MM.1S (cell line): ENCODE measurements around the gene VBP1.

ENCODE experiments used
- DNase-seq: peaks from one replicate; pipeline ENCODE4 v3.0.0-alpha.2; 2015
- H2AFZ ChIP-seq: fragments of 300-600 bp; sonication (generic); 2 replicates; pipeline ENCODE4 v1.6.0; 2016; ENCODE audit warnings: antibody characterized with exemption, low read length
- H3F3A ChIP-seq: fragments of 300-600 bp; sonication (generic); 2 replicates; pipeline ENCODE4 v1.6.1; 2016; ENCODE audit warnings: mild to moderate bottlenecking, antibody characterized with exemption, low read length, moderate library complexity, mixed read lengths; ENCODE audit not compliant: insufficient read depth
- H3K27ac ChIP-seq: fragments of 300-600 bp; sonication (generic); 2 replicates; pipeline ENCODE4 v1.5.1; 2016; ENCODE audit warnings: mild to moderate bottlenecking, low read length
- H3K27me3 ChIP-seq: fragments of 300-600 bp; sonication (generic); replicated peaks from 2 replicates; pipeline ENCODE4 v1.6.0; 2016; ENCODE audit warnings: low read length; ENCODE audit not compliant: insufficient read depth
- H3K36me3 ChIP-seq: fragments of 300-600 bp; sonication (generic); replicated peaks from 2 replicates; pipeline ENCODE4 v1.6.1; 2016; ENCODE audit warnings: mild to moderate bottlenecking, low read length, mixed read lengths; ENCODE audit not compliant: insufficient read depth
- H3K4me1 ChIP-seq: fragments of 300-600 bp; sonication (generic); 2 replicates; pipeline ENCODE4 v1.6.1; 2016; ENCODE audit warnings: low read length, mixed read lengths
- H3K4me2 ChIP-seq: fragments of 300-600 bp; sonication (generic); 2 replicates; pipeline ENCODE4 v1.6.0; 2016; ENCODE audit warnings: low read depth, low read length
- H3K4me3 ChIP-seq: fragments of 300-600 bp; sonication (generic); 2 replicates; pipeline ENCODE4 v1.5.1; 2016; ENCODE audit warnings: low read length, mixed read lengths
- H3K79me2 ChIP-seq: fragments of 300-600 bp; sonication (generic); 2 replicates; pipeline ENCODE4 v1.6.1; 2016; ENCODE audit warnings: mixed run types, low read length, mixed read lengths
- H3K9ac ChIP-seq: fragments of 300-600 bp; sonication (generic); 2 replicates; pipeline ENCODE4 v1.6.1; 2016; ENCODE audit warnings: low read length, mixed read lengths
- H3K9me2 ChIP-seq: fragments of 300-600 bp; sonication (generic); replicated peaks from 2 replicates; pipeline ENCODE4 v1.6.1; 2016; ENCODE audit warnings: mild to moderate bottlenecking, low read length, mixed read lengths; ENCODE audit not compliant: insufficient read depth
- H3K9me3 ChIP-seq: fragments of 300-600 bp; sonication (generic); replicated peaks from 2 replicates; pipeline ENCODE4 v1.6.1; 2016; ENCODE audit warnings: mild to moderate bottlenecking, low read length, mixed read lengths; ENCODE audit not compliant: insufficient read depth
- H4K20me1 ChIP-seq: fragments of 300-600 bp; sonication (generic); 2 replicates; pipeline ENCODE4 v1.6.1; 2016; ENCODE audit warnings: mild to moderate bottlenecking, low read length, moderate library complexity, mixed read lengths; ENCODE audit not compliant: insufficient read depth
- EZH2 ChIP-seq: fragments of 300-600 bp; sonication (generic); optimal IDR thresholded peaks from 2 replicates; pipeline ENCODE3; 2017; ENCODE audit warnings: low read depth, mild to moderate bottlenecking, antibody characterized with exemption, low read length, mixed read lengths
- EZH2phosphoT487 ChIP-seq: fragments of 300-600 bp; sonication (generic); IDR thresholded peaks from 2 replicates; pipeline ENCODE4 v1.6.1; 2018; ENCODE audit warnings: antibody characterized with exemption, low read length
- TF ChIP-seq, protein P1 (sequence below): fragments of 300-600 bp; sonication (generic); IDR thresholded peaks from 2 replicates; pipeline ENCODE4 v1.5.1; 2016; ENCODE audit warnings: antibody characterized with exemption, low read length, mixed read lengths

The VBP1 gene, protein sequence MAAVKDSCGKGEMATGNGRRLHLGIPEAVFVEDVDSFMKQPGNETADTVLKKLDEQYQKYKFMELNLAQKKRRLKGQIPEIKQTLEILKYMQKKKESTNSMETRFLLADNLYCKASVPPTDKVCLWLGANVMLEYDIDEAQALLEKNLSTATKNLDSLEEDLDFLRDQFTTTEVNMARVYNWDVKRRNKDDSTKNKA

DNA sequence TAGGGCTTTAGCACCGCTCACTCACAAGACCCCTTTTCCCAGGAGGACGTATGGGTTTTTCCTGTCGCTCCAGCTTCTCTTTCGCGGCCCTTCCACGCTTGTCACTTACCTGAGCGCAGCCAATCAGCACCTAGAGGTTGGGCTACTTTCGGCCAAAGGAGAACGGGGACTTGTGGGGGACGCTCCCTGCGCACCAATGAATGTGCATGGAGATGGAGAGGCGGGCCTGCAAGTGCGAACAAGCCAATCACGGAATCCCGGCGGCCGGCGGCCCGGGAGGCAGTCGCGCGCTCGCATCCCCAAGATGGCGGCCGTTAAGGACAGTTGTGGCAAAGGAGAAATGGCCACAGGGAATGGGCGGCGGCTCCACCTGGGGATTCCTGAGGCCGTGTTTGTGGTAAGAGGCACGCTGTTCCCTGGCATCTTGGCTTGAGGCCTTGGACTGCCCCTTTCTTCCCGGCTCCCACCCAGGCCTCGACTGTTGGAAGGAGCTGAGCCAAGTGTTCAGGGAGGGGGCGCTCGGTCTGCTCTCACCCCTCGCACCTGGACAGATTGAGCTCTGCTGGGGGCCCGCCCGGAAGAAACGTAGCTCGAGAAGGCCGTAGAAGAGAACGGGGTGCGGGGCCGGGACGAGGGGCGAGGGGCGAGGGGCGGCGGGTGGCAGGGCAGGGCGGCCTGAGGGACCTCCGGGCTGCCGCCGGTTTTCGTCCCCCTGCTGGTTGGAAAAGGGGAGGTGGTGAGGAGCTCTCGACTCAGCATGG lies at the start of gene VBP1:
TSS of gene VBP1 (plus strand) at position 282 of the 761 bp plus-strand sequence. CDS start at position 305, 23 bp downstream.
- Histone ChIP-seq H3K9me2 (no peaks in the 10 kb centered on the region), H3K27me3 (no peaks in the 10 kb centered on the region), H3K4me2 (peak within 1 kb of the TSS; percentile 72), H3K27ac (peak within 1 kb of the TSS; percentile 54; the same call in 1 of the 2 replicates), H3K79me2 (peaks cover 48% of the 10 kb centered on the region), H4K20me1 (no peaks in the 10 kb centered on the region), H3K4me1 (peaks cover 5% of the 10 kb centered on the region; the same call in 1 of the 2 replicates), H3K9ac (peak within 1 kb of the TSS; percentile 87), H2AFZ (peak within 1 kb of the TSS; percentile 91), H3K4me3 (peak within 1 kb of the TSS; percentile 74), H3K36me3 (no peaks in the 10 kb centered on the region), H3K9me3 (no peaks in the 10 kb centered on the region), H3F3A (no peaks in the 10 kb centered on the region)
- peak; percentile 91 for DNase-seq
- no peak for TF ChIP-seq EZH2
- no peak for TF ChIP-seq EZH2phosphoT487
- TF ChIP-seq, protein P1, sequence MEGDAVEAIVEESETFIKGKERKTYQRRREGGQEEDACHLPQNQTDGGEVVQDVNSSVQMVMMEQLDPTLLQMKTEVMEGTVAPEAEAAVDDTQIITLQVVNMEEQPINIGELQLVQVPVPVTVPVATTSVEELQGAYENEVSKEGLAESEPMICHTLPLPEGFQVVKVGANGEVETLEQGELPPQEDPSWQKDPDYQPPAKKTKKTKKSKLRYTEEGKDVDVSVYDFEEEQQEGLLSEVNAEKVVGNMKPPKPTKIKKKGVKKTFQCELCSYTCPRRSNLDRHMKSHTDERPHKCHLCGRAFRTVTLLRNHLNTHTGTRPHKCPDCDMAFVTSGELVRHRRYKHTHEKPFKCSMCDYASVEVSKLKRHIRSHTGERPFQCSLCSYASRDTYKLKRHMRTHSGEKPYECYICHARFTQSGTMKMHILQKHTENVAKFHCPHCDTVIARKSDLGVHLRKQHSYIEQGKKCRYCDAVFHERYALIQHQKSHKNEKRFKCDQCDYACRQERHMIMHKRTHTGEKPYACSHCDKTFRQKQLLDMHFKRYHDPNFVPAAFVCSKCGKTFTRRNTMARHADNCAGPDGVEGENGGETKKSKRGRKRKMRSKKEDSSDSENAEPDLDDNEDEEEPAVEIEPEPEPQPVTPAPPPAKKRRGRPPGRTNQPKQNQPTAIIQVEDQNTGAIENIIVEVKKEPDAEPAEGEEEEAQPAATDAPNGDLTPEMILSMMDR, result peak; percentile 43

DNA sequence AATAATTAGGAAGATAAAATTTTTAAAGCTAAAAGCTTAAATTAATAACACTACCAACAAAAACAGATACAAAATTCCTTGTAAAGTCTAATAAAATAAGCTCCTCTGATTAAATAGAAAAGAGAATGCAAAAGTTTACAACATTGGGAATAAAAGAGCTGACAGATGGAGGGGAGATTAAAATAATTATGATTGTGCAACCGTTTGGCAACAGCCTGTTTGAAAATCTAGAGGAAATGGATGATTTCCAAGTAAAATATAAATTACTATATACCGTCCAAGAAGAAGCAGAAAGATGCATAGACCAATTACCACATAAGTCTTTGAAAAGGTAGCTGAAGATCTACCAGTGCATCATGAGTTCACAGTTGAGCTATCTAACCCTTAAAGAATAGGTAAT lies 46.4 kb upstream of the VBP1 start:
- Histone ChIP-seq H3K79me2 (no peaks in the 10 kb centered on the region), H4K20me1 (no peaks in the 10 kb centered on the region), H3K9me3 (no peaks in the 10 kb centered on the region), H2AFZ (no peak overlapping the region), H3K36me3 (no peaks in the 10 kb centered on the region), H3K27ac (no peak overlapping the region), H3K4me1 (no peaks in the 10 kb centered on the region), H3F3A (no peaks in the 10 kb centered on the region), H3K9ac (no peak overlapping the region), H3K9me2 (no peaks in the 10 kb centered on the region), H3K4me3 (no peak overlapping the region), H3K27me3 (no peaks in the 10 kb centered on the region), H3K4me2 (no peak overlapping the region)
- TF ChIP-seq, protein P1, result no peak
- TF ChIP-seq EZH2 (no peak), EZH2phosphoT487 (no peak)
- DNase-seq, result no peak

DNA sequence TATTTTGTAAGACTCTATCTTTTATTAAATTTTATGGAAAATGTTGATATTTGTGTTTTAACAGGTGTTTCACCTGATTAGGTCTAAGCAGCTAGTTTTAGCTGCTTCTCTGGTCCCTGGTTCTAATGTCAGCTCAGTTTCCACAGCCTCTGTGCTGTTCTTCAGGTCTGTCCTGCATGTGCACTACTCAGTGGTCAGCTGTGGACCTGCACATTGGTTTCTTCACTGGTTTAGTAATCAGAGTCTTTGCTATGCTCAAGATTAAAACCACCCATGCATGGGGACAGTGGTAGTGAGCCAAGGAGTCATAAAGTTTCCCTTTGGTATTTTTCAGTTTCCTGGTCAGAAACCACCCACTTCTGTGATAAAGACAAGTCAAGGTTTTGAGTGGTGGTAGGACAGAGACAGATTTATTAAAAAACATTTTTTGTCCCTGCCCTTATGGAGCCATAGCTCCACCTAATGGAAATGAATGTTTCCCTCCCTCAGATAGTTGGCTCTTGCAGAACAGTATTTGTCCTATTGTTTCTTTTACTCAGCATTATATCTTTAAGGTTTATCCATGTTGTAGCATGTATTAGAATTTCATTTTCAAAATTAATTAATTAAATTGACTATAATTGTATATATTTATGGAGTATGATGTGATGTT lies 36.8 kb upstream of the VBP1 start:
- no peaks in the 10 kb centered on the region for H3K9me3 ChIP-seq
- H3K4me3 ChIP-seq, result no peak overlapping the region
- H3K9ac ChIP-seq, result no peak overlapping the region
- no peak overlapping the region for H2AFZ ChIP-seq
- TF ChIP-seq, protein P1, result peak; percentile 17; the same call in 1 of the 2 replicates
- no peak for TF ChIP-seq EZH2
- H4K20me1 ChIP-seq, result no peaks in the 10 kb centered on the region
- H3K36me3 ChIP-seq, result no peaks in the 10 kb centered on the region
- peak; percentile 7 for DNase-seq
- no peaks in the 10 kb centered on the region for H3K4me1 ChIP-seq
- no peaks in the 10 kb centered on the region for H3F3A ChIP-seq
- no peaks in the 10 kb centered on the region for H3K9me2 ChIP-seq
- no peaks in the 10 kb centered on the region for H3K79me2 ChIP-seq
- no peaks in the 10 kb centered on the region for H3K27me3 ChIP-seq
- no peak overlapping the region for H3K4me2 ChIP-seq
- H3K27ac ChIP-seq, result no peak overlapping the region
